ENCODE measurements around the gene BANP.
"Not testable (repeated sequence)": the region's sequence is repeated elsewhere in the genome, so short reads cannot be mapped to it uniquely, and the experiment has no call there.

BANP gene

DNA sequence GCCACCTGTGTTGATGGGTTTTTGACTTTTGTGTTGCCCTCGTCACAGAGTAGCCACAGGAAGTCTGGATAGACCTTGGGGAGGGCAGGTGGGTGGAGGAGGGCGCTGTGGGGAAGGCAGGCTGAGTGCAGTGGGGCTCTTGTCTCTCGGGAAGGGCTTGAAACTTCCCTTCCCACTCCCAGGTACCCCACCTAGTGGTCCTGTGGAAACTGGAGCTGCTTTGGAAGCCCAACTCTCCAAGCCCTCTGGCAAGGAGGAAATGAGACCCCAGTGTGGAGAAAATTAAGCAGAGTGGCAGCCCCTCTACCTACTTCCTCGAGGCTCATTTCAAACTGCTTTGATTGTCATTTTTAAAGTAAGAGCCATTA lies 24.1 kb upstream of the BANP start:
- Histone ChIP-seq H3K4me3 (ENCODE audit: insufficient read depth, low read depth, low read length) (no peak overlapping the region), H3K27ac (ENCODE audit: insufficient read depth, low read depth, low read length, poor library complexity, severe bottlenecking) (no peak overlapping the region), H3K9me3 (ENCODE audit: control insufficient read depth, low read length) (no peaks in the 10 kb centered on the region), H3K27me3 (ENCODE audit: control insufficient read depth, insufficient read depth, low read length, poor library complexity, severe bottlenecking) (no peaks in the 10 kb centered on the region), H3K36me3 (ENCODE audit: control insufficient read depth, insufficient read depth, low read length) (no peaks in the 10 kb centered on the region), H3K4me1 (ENCODE audit: control insufficient read depth, insufficient read depth, low read length) (peaks cover 13% of the 10 kb centered on the region)
- WGBS, 2 experiments = 67% methylated on average over 3 to 4 of the region's 4 CpGs

DNA sequence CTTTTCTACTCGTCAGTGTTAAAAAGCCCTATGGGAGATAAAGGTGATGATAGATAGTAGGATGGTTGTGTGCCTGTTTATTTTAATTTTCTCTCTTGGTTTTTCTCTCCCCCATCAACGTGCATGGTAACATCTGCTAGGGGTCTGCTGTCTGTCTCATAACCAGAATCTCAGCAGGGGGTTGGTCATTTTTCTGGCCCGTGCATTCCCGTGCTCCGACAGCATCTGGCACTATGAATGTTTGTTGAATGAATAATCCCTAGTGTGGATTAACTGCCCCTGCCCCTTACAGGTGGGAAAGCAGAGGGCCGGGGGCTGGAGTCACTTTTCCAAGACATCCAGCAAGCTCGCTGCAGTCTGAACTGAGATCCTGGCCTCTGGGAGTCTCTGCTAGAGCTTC lies 21.2 kb upstream of the BANP start:
- 95 to 97% methylated on average over 7 of the region's 7 CpGs for WGBS, 2 experiments
- Histone ChIP-seq H3K27me3 (ENCODE audit: control insufficient read depth, insufficient read depth, low read length, poor library complexity, severe bottlenecking) (no peaks in the 10 kb centered on the region), H3K36me3 (ENCODE audit: control insufficient read depth, insufficient read depth, low read length) (no peaks in the 10 kb centered on the region), H3K27ac (ENCODE audit: insufficient read depth, low read depth, low read length, poor library complexity, severe bottlenecking) (no peak overlapping the region), H3K4me3 (ENCODE audit: insufficient read depth, low read depth, low read length) (no peak overlapping the region), H3K4me1 (ENCODE audit: control insufficient read depth, insufficient read depth, low read length) (peaks cover 7% of the 10 kb centered on the region), H3K9me3 (ENCODE audit: control insufficient read depth, low read length) (no peaks in the 10 kb centered on the region)

DNA sequence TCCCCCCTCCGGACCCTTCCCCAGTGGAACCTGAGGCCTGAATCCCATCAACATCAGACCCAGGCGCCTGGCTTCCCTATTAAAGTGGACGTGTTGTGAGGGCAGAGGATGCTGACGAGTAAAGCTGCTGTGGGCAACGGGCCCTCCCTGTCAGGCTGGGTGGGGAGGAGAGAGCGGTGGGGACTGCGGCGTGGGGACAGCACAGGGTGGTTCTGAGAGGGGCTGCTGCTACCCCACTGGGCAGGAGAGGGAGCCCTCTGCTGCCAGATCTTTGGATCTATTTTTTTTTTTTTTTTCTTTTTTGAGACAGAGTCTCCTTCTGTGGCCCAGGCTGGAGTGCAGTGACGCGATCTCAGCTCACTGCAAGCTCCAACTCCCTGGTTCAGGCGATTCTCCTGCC lies 20.8 kb upstream of the BANP start:
- 77 to 82% methylated on average over 11 of the region's 11 CpGs for WGBS, 2 experiments
- no peak overlapping the region for H3K27ac ChIP-seq (ENCODE audit: insufficient read depth, low read depth, low read length, poor library complexity, severe bottlenecking)

DNA sequence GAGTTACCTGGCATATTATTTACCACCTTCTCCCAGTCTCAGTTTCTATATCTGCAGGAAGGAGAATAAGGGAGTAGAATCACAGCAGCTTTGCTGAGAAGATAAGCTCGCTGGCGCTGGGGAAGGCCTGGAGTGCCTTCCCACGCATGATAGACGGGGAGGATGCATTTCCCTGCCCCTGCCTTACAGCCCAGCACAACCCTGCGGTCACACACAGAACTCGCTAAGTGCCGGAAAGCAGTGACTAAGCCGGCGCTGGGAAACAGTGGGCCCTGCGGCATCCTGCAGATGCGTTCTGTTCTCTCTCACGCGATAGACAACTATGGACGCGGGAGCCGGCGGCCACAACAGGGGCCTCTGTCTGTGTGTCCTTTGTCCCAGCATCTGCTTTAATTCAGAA lies 19.7 kb upstream of the BANP start:
- Histone ChIP-seq H3K9me3 (ENCODE audit: control insufficient read depth, low read length) (no peaks in the 10 kb centered on the region), H3K4me3 (ENCODE audit: insufficient read depth, low read depth, low read length) (no peak overlapping the region), H3K27ac (ENCODE audit: insufficient read depth, low read depth, low read length, poor library complexity, severe bottlenecking) (no peak overlapping the region), H3K36me3 (ENCODE audit: control insufficient read depth, insufficient read depth, low read length) (no peaks in the 10 kb centered on the region), H3K4me1 (ENCODE audit: control insufficient read depth, insufficient read depth, low read length) (peaks cover 7% of the 10 kb centered on the region), H3K27me3 (ENCODE audit: control insufficient read depth, insufficient read depth, low read length, poor library complexity, severe bottlenecking) (no peaks in the 10 kb centered on the region)
- 88 to 91% methylated on average over 17 of the region's 17 CpGs for WGBS, 2 experiments

More for the DNA sequence above, 20.8 kb upstream of the BANP start:
- H3K9me3 ChIP-seq (ENCODE audit: control insufficient read depth, low read length) = no peaks in the 10 kb centered on the region
- H3K36me3 ChIP-seq (ENCODE audit: control insufficient read depth, insufficient read depth, low read length) = no peaks in the 10 kb centered on the region
- H3K4me1 ChIP-seq (ENCODE audit: control insufficient read depth, insufficient read depth, low read length) = peaks cover 7% of the 10 kb centered on the region
- H3K27me3 ChIP-seq (ENCODE audit: control insufficient read depth, insufficient read depth, low read length, poor library complexity, severe bottlenecking) = no peaks in the 10 kb centered on the region
- no peak overlapping the region for H3K4me3 ChIP-seq (ENCODE audit: insufficient read depth, low read depth, low read length)

DNA sequence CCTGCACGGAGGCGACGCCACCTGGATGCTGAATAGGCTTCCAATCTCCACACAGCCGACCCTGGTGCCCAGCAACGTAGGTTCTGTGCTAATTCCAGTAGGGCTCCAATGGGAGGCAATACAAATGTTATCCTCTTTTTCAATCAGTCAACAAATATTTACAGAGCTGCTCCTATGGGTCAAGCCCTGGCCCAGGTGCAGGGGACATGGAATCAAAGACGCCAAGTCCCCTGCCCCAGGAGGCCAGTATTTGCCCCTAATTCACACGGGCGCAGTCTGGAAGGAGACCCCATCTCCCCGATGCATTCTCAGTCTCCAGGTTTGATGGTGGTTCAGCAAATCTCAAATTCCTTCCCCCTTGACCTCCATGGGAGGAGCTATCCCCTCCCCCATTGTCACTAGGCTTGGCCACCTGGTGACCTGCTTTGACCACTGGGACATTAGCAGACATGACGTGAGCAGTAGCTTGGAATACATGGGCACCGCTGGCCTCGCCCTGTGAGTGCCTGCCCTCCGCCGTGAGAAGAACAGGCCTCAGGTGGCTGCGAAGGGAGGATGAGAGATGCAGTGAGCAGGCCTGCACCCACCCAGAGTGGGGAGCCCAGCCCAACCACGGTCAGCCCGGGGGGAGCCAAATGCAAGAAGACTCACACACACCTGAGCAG lies 18.6 kb upstream of the BANP start:
- H3K27me3 ChIP-seq (ENCODE audit: control insufficient read depth, insufficient read depth, low read length, poor library complexity, severe bottlenecking); H3K36me3 ChIP-seq (ENCODE audit: control insufficient read depth, insufficient read depth, low read length); H3K4me3 ChIP-seq (ENCODE audit: insufficient read depth, low read depth, low read length); H3K4me1 ChIP-seq (ENCODE audit: control insufficient read depth, insufficient read depth, low read length); H3K27ac ChIP-seq (ENCODE audit: insufficient read depth, low read depth, low read length, poor library complexity, severe bottlenecking); H3K9me3 ChIP-seq (ENCODE audit: control insufficient read depth, low read length): not testable (repeated sequence)
- 92 to 94% methylated on average over 17 of the region's 17 CpGs for WGBS, 2 experiments

DNA sequence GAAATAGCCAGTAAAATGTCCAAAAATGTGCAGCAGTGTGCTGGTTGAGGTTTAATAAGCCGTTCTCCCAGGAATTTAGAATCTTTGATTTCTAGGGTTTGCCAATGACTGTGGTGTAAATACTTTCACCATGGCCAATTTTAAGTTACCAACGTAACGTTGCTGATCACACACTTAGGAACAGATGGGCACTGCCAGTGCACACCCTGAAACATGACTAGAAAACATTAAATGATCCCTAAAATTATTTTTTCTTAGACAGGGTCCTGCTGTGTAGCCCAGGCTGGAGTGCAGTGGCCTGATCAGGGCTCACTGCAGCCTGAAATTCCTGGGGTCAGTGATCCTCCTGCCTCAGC lies 18.1 kb upstream of the BANP start:
- no peaks in the 10 kb centered on the region for H3K9me3 ChIP-seq (ENCODE audit: control insufficient read depth, low read length)
- H3K4me1 ChIP-seq (ENCODE audit: control insufficient read depth, insufficient read depth, low read length) = peaks cover 7% of the 10 kb centered on the region
- H3K4me3 ChIP-seq (ENCODE audit: insufficient read depth, low read depth, low read length) = no peak overlapping the region
- no peak overlapping the region for H3K27ac ChIP-seq (ENCODE audit: insufficient read depth, low read depth, low read length, poor library complexity, severe bottlenecking)
- H3K27me3 ChIP-seq (ENCODE audit: control insufficient read depth, insufficient read depth, low read length, poor library complexity, severe bottlenecking) = no peaks in the 10 kb centered on the region
- 94 to 97% methylated on average over 3 of the region's 3 CpGs for WGBS, 2 experiments
- no peaks in the 10 kb centered on the region for H3K36me3 ChIP-seq (ENCODE audit: control insufficient read depth, insufficient read depth, low read length)

DNA sequence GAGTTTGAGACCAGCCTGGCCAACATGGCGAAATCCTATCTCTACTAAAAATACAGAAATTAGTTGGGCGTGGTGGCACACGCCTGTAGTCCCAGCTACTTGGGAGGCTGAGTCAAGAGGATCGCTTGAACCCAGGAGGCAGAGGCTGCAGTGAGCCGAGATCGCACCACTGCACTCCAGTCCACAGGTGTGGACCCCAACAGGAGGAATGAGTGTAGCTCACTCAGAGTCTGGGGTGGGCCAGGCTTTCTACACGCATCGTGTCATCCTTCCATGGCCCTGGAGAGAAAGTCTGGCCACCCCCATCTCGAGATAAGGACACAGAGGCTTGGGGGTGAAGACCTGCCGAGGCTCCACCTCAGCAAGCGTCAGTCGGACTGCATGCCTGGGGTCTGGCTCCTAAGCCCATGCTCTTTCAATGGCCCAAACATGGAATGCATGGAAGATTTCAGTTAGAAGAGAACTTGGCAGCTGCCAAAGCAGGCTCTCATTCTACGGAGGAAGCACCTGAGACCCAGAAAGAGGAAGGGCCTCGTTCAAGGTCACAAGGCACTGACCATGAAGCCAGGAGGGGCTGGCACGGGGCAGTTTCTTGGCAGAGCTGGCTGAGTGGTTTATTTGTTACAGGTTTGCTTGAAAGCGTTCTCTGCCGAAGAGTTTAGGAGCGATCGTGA lies 16.3 kb upstream of the BANP start:
- H3K36me3 ChIP-seq (ENCODE audit: control insufficient read depth, insufficient read depth, low read length); H3K27ac ChIP-seq (ENCODE audit: insufficient read depth, low read depth, low read length, poor library complexity, severe bottlenecking): not testable (repeated sequence)
- 93% methylated on average over 17 to 19 of the region's 19 CpGs for WGBS, 2 experiments

DNA sequence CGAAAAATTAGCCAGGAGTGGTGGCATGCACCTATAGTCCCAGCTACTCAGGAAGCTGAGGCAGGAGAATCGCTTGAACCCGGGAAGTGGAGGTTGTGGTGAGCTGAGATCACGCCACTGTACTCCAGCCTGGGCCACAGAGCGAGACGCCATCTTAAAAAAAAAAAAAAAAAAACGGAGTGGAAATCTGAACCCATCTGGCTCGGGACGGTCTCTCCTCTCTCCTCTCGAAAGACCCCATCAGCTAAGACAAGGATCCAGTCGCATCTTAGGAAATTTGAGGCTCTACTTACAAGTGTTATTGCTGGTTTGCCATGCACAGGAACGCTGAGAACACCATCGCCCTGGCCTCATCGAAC lies 15.2 kb upstream of the BANP start:
- WGBS, 2 experiments = 87 to 88% methylated on average over 14 of the region's 14 CpGs
- not testable (repeated sequence) for H3K36me3 ChIP-seq (ENCODE audit: control insufficient read depth, insufficient read depth, low read length); H3K4me3 ChIP-seq (ENCODE audit: insufficient read depth, low read depth, low read length); H3K9me3 ChIP-seq (ENCODE audit: control insufficient read depth, low read length); H3K27ac ChIP-seq (ENCODE audit: insufficient read depth, low read depth, low read length, poor library complexity, severe bottlenecking); H3K27me3 ChIP-seq (ENCODE audit: control insufficient read depth, insufficient read depth, low read length, poor library complexity, severe bottlenecking); H3K4me1 ChIP-seq (ENCODE audit: control insufficient read depth, insufficient read depth, low read length)

More for the DNA sequence above, 16.3 kb upstream of the BANP start:
- H3K27me3 ChIP-seq (ENCODE audit: control insufficient read depth, insufficient read depth, low read length, poor library complexity, severe bottlenecking); H3K4me1 ChIP-seq (ENCODE audit: control insufficient read depth, insufficient read depth, low read length); H3K9me3 ChIP-seq (ENCODE audit: control insufficient read depth, low read length); H3K4me3 ChIP-seq (ENCODE audit: insufficient read depth, low read depth, low read length): not testable (repeated sequence)

DNA sequence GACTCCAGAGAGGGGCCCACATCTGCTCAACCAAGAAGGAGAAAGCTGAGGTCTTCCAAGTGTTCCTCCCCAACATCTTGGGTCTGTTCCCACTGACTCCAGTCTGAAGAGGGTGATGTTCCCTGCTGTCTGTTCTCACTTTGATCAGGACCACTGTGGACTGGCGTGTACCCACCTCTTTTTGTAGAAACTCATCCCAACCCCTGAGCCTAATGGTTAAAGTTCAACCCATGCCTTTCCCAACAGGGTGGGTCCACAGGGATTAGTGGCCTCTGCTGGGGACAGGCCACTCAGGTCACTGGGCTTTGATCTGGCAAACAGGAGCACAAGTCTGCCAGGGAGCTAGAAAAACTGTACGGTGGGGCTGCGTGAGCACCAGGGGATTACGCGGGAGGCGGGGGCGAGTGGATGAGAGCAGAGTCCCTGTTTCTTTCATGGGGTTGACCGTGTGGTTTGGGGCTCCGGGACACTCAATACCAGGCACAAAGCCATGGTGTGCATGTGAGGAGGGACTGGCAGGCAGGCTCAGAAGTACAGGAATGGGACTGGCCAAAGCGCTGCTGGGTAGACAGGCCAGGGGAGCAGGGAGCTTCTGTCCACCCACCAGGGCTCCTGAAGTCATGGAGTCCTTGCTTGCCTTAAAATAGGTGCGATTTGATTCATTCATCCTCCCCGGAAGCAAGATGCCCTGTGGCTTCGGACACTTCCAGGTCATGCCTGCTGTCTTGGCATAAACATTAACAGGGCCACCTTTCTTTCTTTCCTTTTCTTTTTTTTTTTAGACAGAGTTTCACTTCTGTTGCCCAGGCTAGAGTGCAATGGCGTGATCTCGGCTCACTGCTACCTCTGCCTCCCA lies 14.6 kb upstream of the BANP start, which contains the start of gene CA5A:
Gene CA5A, minus strand, starts transcription at position 155 of the 856 bp plus-strand sequence. Its CDS starts 79 bp downstream, at position 76.
- H3K4me3 ChIP-seq (ENCODE audit: insufficient read depth, low read depth, low read length) = no peak within 1 kb of the TSS
- H3K27ac ChIP-seq (ENCODE audit: insufficient read depth, low read depth, low read length, poor library complexity, severe bottlenecking) = no peak within 1 kb of the TSS
- no peaks in the 10 kb centered on the region for H3K36me3 ChIP-seq (ENCODE audit: control insufficient read depth, insufficient read depth, low read length)
- 92 to 94% methylated on average over 15 of the region's 15 CpGs for WGBS, 2 experiments
- H3K27me3 ChIP-seq (ENCODE audit: control insufficient read depth, insufficient read depth, low read length, poor library complexity, severe bottlenecking) = no peaks in the 10 kb centered on the region
- peaks cover 3% of the 10 kb centered on the region for H3K4me1 ChIP-seq (ENCODE audit: control insufficient read depth, insufficient read depth, low read length)
- no peaks in the 10 kb centered on the region for H3K9me3 ChIP-seq (ENCODE audit: control insufficient read depth, low read length)

DNA sequence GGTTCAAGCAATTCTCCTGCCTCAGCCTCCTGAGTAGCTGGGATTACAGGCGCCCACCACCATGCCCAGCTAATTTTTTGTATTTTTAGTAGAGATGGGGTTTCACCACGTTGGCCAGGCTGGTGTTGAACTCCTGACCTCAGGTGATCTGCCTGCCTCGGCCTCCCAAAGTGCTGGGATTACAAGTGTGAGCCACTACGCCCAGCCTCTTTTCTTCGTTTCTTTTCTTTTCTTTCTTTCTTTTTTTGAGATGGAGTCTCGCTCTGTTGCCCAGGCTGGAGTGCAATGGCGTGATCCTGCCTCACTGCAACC lies 14.0 kb upstream of the BANP start:
- 82 to 88% methylated on average over 7 of the region's 7 CpGs for WGBS, 2 experiments

More for the DNA sequence above, 14.0 kb upstream of the BANP start:
- not testable (repeated sequence) for H3K36me3 ChIP-seq (ENCODE audit: control insufficient read depth, insufficient read depth, low read length); H3K27ac ChIP-seq (ENCODE audit: insufficient read depth, low read depth, low read length, poor library complexity, severe bottlenecking); H3K4me3 ChIP-seq (ENCODE audit: insufficient read depth, low read depth, low read length); H3K9me3 ChIP-seq (ENCODE audit: control insufficient read depth, low read length); H3K27me3 ChIP-seq (ENCODE audit: control insufficient read depth, insufficient read depth, low read length, poor library complexity, severe bottlenecking); H3K4me1 ChIP-seq (ENCODE audit: control insufficient read depth, insufficient read depth, low read length)
